Ectodermal cell (in vitro differentiated cells): ENCODE data around the gene KIF23.

Source experiments
- H3K27ac ChIP-seq: 2 replicates; pipeline ENCODE4 v1.7.0; 2013; ENCODE audit warnings: mild to moderate bottlenecking, low read depth, low read length; ENCODE audit not compliant: insufficient read depth, poor library complexity, severe bottlenecking
- H3K27me3 ChIP-seq: 2 replicates; pipeline ENCODE4 v1.7.0; 2013; ENCODE audit warnings: mild to moderate bottlenecking, low read length; ENCODE audit not compliant: insufficient read depth, control insufficient read depth, poor library complexity, severe bottlenecking
- H3K36me3 ChIP-seq: one replicate; pipeline ENCODE4 v1.7.0; 2013; ENCODE audit warnings: low read length; ENCODE audit not compliant: control insufficient read depth, insufficient read depth
- H3K4me1 ChIP-seq: one replicate; pipeline ENCODE4 v1.7.0; 2013; ENCODE audit warnings: low read length; ENCODE audit not compliant: control insufficient read depth, insufficient read depth
- H3K4me3 ChIP-seq: 2 replicates; pipeline ENCODE4 v1.7.0; 2013; ENCODE audit warnings: low read depth, low read length, control low read depth; ENCODE audit not compliant: insufficient read depth
- H3K9me3 ChIP-seq: 2 replicates; pipeline ENCODE4 v1.7.0; 2013; ENCODE audit warnings: mild to moderate bottlenecking, low read length, moderate library complexity; ENCODE audit not compliant: control insufficient read depth
- WGBS, 2 experiments: methylation state at CpG; one replicate each; pipeline ENCODE4 v1.1.7; 2013; ENCODE audit warnings: missing lambda C conversion rate in 2 of 2; 5-methylcytosine and 5-hydroxymethylcytosine counted together

KIF23 gene

DNA sequence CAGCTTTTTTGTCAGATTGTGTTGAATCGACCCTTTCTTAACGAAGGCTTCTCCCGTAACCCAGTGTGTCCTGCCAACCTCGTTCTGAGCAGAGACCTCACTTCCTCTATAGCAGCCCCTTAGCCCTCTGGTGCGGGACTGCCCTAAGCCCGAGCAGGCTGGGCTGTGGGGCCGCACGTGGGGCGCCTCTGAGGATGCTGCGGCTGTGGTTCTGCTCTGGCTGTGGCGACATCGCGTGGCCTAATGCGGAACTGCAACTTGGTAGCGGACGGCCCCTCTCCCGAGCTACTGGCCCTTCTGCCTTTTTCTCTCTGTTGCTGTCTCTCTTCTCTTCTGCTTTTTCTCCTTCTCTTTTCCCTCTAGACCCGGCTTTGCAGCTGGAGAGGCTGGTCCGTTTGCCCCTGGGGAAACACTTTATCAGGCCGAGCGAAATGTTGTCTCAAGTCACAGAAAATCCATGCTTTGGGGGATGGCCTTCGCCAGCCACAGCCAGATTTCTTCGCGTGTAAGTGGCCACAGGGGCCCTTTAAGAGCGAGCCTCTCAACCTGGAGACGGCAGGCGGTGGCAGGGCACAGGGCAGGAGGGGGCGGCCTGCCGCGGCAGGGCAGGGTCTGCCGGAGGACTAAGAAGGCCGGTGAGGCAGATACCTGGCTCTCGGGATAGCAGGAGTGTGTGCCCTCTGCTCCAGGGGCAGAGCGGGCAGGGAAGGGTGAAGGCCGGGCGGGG lies 19.4 kb upstream of the KIF23 start:
- no peak overlapping the region for H3K4me3 ChIP-seq
- H3K9me3 ChIP-seq = no peaks in the 10 kb centered on the region
- no peaks in the 10 kb centered on the region for H3K36me3 ChIP-seq
- H3K27me3 ChIP-seq = peaks cover 6% of the 10 kb centered on the region
- H3K4me1 ChIP-seq = peaks cover 11% of the 10 kb centered on the region
- 26 to 27% methylated on average over 36 of the region's 36 CpGs for WGBS, 2 experiments
- no peak overlapping the region for H3K27ac ChIP-seq

DNA sequence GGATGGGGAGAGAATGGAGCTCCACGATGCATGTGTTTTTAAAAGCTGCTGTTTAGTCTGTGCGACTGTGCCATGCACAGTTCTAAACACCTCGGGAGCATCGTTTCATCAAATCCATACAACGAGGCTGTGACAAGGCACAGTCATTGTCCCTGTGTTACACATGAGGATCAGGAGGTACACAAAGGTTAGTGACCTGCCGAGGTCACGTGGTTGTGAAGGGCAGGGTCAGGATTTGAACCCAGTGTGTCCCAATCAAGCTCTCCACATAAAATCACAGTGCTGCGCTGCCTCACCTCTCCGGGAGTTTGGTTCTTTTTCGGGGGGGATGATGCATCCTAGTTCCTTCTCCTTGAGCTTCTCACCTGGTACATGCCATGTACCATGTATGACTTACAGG lies 18.7 kb upstream of the KIF23 start:
- H3K4me1 ChIP-seq = peaks cover 11% of the 10 kb centered on the region
- H3K27ac ChIP-seq = no peak overlapping the region
- WGBS, 2 experiments = 92 to 96% methylated on average over 10 of the region's 10 CpGs
- H3K27me3 ChIP-seq = peaks cover 6% of the 10 kb centered on the region
- no peak overlapping the region for H3K4me3 ChIP-seq
- H3K36me3 ChIP-seq = no peaks in the 10 kb centered on the region
- H3K9me3 ChIP-seq = no peaks in the 10 kb centered on the region

DNA sequence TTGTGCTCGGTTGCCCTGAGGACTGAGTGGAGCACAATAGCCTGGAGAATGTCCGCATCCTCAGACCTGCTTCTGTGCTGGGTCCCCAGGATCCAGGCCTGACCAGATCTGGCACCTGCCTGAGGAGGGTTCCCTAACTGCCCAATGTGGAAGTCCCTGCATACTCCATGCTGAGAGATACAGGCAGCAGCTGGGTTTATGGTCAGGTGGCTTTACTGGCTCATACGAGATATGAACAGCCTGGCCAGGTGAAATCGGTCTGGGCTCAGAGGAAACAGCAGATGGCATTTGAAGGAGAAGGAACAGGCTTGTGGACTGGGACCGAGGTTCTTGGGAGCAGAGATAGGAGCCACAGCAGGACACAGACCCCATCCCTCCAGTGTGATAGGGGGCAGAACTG lies 18.2 kb upstream of the KIF23 start:
- no peaks in the 10 kb centered on the region for H3K9me3 ChIP-seq
- no peak overlapping the region for H3K27ac ChIP-seq
- H3K4me3 ChIP-seq = no peak overlapping the region
- peaks cover 6% of the 10 kb centered on the region for H3K27me3 ChIP-seq
- WGBS, 2 experiments = 88 to 90% methylated on average over 5 of the region's 5 CpGs
- H3K36me3 ChIP-seq = no peaks in the 10 kb centered on the region
- H3K4me1 ChIP-seq = peaks cover 11% of the 10 kb centered on the region

DNA sequence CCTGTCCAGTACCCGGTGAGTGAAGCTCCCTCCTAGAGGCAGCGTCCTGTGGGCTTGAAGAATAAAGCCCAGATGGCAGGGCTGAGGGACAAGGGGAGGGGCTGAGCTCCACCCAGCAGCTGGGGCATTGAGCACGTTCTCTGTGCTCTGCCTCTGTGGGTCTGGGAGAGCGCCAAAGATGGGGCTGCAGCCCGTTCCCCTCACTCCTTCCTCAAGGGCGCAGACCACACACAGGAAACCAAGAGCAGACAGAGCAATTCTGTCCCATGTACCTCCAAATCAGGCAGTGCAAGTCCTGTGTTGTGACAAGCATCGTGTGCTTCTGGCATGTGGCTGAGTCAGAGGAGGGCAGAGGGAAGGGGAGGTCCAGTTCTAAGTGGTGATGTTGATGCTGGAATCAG lies 15.7 kb upstream of the KIF23 start:
- Histone ChIP-seq H3K4me1 (peaks cover 11% of the 10 kb centered on the region), H3K36me3 (no peaks in the 10 kb centered on the region), H3K4me3 (no peak overlapping the region), H3K27ac (no peak overlapping the region), H3K27me3 (peaks cover 6% of the 10 kb centered on the region), H3K9me3 (no peaks in the 10 kb centered on the region)
- 56 to 63% methylated on average over 7 of the region's 7 CpGs for WGBS, 2 experiments

DNA sequence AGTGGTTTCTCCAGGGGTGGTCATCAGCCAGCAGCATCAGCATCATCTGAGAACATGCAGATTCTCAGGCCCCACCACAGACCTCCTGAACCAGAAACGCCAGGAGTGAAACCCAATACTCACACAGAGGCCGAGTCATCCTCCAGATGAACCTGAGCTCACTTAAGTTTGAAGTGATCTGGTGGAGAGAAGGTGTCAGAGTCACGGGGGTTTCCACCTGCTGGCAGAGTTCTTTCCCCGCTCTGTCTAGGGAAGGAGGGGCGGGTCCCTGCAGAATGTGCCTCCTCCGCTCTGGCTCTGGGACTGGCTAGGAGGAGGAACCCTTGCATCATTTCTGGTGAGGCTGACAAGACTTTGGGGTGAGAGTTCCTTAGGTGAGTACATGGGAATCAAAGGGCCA lies 13.3 kb upstream of the KIF23 start:
- H3K4me1 ChIP-seq = no peaks in the 10 kb centered on the region
- H3K9me3 ChIP-seq = no peaks in the 10 kb centered on the region
- no peaks in the 10 kb centered on the region for H3K27me3 ChIP-seq
- 76 to 83% methylated on average over 6 of the region's 6 CpGs for WGBS, 2 experiments
- no peak overlapping the region for H3K27ac ChIP-seq
- no peak overlapping the region for H3K4me3 ChIP-seq
- H3K36me3 ChIP-seq = no peaks in the 10 kb centered on the region

DNA sequence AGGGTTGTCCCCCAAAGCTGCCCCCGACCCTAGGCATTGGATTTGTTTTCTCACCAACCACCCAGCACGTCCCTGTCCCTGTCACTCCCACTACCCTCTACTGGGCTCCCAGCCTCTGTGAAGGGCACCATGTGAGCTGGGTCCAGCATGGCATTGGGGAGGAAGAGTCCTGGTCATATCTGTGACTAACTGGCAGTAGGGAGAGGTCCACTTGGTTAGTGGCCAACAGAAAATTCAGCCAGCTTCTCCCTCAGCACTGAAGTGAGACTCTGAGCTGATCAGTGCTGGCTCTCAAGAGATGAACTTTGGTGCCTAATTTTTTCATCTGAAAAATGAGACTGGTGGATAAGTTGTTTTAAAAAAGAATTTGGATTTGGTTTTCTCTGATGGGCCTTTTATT lies 11.3 kb upstream of the KIF23 start:
- H3K36me3 ChIP-seq = no peaks in the 10 kb centered on the region
- H3K9me3 ChIP-seq = no peaks in the 10 kb centered on the region
- WGBS, 2 experiments = 84 to 88% methylated on average over 2 of the region's 2 CpGs
- H3K27ac ChIP-seq = no peak overlapping the region
- no peak overlapping the region for H3K4me3 ChIP-seq
- no peaks in the 10 kb centered on the region for H3K4me1 ChIP-seq
- no peaks in the 10 kb centered on the region for H3K27me3 ChIP-seq

DNA sequence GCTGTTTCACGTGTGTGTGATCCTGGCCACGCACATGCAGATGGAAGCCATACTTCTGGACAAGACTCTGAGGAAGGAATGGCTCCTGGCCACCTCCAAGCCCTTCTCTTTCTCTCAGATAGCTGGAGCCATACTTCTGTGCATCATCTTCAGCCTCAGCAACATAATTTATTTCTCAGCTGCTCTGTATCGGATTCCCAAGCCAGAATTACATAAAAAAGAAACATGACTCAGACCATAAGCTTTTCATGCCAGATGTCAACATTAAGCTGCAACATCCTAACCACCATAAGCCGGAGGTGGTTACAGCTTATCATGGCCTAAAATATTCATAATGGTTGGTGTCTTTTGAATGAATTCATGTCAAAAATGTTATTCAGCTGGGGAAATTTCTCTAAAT lies 10.6 kb upstream of the KIF23 start:
- no peaks in the 10 kb centered on the region for H3K9me3 ChIP-seq
- WGBS, 2 experiments = 92 to 97% methylated on average over 4 of the region's 4 CpGs
- no peaks in the 10 kb centered on the region for H3K27me3 ChIP-seq
- H3K4me1 ChIP-seq = no peaks in the 10 kb centered on the region
- H3K36me3 ChIP-seq = no peaks in the 10 kb centered on the region
- H3K27ac ChIP-seq = no peak overlapping the region
- H3K4me3 ChIP-seq = no peak overlapping the region

DNA sequence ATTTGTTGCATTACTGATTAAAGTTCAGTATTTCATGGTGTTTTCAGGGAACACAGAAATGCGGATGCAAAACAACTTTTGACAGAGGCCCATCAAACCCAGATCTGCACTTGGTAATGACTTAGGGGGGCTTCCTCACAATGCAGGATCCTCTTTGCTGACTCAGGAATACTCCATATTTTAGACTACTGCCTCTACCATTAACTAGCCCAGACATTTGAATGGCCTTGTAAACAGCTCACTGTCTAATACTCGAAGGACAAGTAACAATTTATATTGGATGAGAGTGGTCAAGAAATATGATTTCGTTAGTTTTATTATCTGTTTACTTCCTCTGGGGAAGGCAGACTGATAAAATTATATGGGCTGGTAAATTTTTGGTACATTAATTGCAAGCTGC lies 9.0 kb upstream of the KIF23 start:
- Histone ChIP-seq H3K9me3 (no peaks in the 10 kb centered on the region), H3K27me3 (no peaks in the 10 kb centered on the region), H3K4me1 (no peaks in the 10 kb centered on the region), H3K4me3 (no peak overlapping the region), H3K27ac (no peak overlapping the region), H3K36me3 (no peaks in the 10 kb centered on the region)
- WGBS, 2 experiments = 58 to 64% methylated on average over 3 of the region's 3 CpGs

DNA sequence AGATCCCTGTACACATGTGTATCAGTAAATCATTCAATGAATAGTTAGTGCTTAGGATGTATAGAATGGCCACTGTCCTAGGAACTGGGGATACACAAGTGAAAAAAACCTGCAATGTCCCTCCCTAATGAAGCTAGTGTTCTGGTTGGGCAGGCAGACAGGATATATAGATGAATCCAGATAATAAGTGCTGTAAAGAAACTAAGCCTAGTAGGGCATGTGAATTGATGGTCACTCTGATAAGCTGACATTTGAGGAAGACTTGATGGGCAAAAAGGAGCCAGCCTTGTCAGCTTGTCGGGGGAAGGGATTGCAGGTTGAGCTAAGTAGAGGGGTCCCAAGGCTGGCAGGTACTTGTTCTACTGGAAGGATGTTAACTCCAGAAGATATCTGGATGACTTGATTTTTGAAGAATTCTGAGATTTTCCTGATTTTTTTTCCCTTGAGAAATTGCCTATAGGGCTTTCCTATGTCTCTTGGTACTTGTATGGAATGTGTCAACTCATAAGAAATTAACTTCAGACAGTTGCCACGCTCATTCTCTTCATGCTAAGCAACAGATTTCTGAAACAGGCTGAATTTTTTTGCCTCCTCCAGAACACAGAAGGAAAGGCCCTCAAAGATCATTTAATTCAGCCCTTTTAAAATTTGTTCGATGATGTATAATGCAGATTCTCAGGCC lies 6.3 kb upstream of the KIF23 start:
- Histone ChIP-seq H3K9me3 (no peaks in the 10 kb centered on the region), H3K36me3 (no peaks in the 10 kb centered on the region), H3K4me1 (no peaks in the 10 kb centered on the region), H3K4me3 (no peak overlapping the region), H3K27ac (no peak overlapping the region), H3K27me3 (no peaks in the 10 kb centered on the region)
- WGBS, 2 experiments = 97 to 99% methylated on average over 3 of the region's 3 CpGs

DNA sequence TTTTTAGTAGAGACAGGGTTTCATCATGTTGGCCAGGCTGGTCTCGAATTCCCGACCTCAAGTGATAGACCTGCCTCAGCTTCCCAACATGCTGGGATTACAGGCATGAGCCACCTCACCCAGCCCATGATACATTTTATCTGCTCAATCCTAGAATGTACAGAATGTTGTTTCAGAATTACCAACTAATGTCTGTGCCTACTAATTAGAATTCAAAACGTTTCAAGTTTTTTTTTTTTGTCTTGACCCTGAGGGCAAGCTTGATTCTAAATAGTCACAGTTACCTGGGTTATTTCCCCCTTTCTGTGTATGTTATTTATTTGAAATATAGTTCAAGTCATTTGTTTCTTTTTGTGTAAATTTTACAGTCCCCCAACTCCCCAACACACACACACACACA lies 5.3 kb upstream of the KIF23 start:
- H3K4me1 ChIP-seq = no peaks in the 10 kb centered on the region

More for the DNA sequence above, 5.3 kb upstream of the KIF23 start:
- Histone ChIP-seq H3K9me3 (no peaks in the 10 kb centered on the region), H3K27me3 (no peaks in the 10 kb centered on the region), H3K4me3 (no peak overlapping the region), H3K27ac (no peak overlapping the region), H3K36me3 (no peaks in the 10 kb centered on the region)
- WGBS, 2 experiments = 81 to 85% methylated on average over 3 of the region's 3 CpGs
